Ramos (cell line): ENCODE results near the gene BHLHA9.

Experiments
- in situ Hi-C: fragments of 300-500 bp; cut with MboI; formaldehyde crosslinking; loops from one replicate; pipeline ENCODE4 v1.14.3; 2022; ENCODE audit warnings: low sequenced_read_pairs; ENCODE audit not compliant: unreplicated experiment

Gene BHLHA9

GRCh38 chr17:1251866-1252608, 18.2 kb upstream of the BHLHA9 start:
- in situ Hi-C loops: no loop called here

- in situ Hi-C loops: no loop called here
Observed at GRCh38 chr17:1255041-1255440, 15.2 kb upstream of the BHLHA9 start.

- in situ Hi-C loops: no loop called here
Observed at GRCh38 chr17:1256699-1257098, 13.5 kb upstream of the BHLHA9 start.

DNA sequence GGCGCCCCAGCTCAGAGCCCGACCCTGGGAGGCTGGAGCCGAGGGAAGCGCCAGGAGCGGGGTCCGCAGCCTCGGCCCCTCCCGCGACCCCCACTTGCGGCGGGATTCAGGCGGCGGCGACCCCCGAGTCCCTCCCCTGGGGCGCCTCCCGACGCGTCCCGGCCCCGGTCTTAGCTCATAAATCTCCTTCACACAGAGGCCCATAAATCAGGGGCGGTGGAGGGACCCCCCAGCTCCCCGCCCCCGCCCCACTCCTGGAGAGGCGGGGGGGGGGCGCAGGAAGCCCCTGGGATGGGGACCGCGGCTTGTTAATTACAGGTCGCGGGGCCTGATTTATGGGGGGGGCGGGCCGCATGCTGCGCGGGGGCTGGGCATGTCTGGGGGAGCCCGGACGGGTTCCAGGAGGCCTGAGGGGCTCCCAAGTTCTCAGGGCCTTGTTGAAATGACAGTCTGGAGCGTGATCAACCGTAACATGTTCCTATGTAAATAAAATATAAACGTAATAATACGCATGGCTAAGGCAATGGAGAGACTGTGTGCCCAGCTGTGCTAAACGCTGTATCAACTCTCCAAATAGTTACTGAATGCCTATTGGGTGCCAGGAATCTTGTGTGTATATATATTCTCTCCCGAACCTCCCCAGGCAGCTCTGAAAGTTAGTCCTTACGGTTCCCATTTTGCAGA, 10.0 kb upstream of the BHLHA9 start:
- in situ Hi-C loops: no loop called here

- in situ Hi-C loops: no loop called here
Observed at GRCh38 chr17:1260770-1261161, 9.5 kb upstream of the BHLHA9 start.

- in situ Hi-C loops: no loop called here
Observed at GRCh38 chr17:1264196-1264595, 6.0 kb upstream of the BHLHA9 start.

GRCh38 chr17:1267471-1267943, 2.7 kb upstream of the BHLHA9 start:
- in situ Hi-C loops: no loop called here

DNA sequence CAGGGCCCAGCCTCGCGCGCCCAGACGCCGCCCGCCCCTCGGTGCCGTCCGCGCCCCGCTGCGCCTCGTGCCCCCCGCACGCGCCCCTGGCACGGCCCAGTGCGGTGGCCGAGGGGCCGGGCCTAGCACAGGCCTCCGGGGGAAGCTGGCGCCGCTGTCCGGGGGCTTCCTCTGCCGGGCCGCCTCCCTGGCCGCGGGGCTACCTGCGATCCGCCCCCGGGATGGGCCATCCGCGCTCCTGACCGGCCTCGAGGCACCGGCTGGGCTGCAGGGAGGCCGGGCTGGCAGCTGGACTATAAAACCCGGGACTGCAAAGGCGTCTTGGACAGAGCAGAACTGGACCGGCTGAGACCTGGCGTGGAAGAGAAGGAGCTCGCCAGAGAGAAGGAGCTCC, 783 bp downstream of the BHLHA9 start:
- in situ Hi-C loops: loop anchor here (10.0 kb wide), 1 partner anchor 64 kb away; no protein-coding TSS in a partner anchor

DNA sequence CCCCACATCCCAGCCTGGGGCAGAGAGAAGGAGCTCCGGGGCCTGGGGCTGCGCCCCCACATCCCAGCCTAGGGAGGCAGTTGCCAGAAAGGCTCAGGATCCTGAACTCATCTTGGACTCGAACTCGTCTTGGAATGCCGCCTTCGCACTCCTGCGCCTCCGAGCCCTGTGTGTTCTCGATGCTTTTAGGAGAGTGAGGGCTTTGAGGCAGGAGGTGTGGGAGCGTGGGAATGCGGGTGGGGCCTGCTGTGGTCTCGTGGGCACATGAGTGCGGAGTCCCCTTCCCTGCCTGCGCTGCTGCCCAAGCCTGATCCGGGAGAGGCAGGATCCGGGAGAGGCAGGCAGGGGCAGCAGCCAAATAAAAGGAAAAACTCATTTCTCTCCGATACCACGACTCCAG, 1.2 kb downstream of the BHLHA9 start:
- in situ Hi-C loops: loop anchor here (10.0 kb wide), 1 partner anchor 63 kb away; no protein-coding TSS in a partner anchor

DNA sequence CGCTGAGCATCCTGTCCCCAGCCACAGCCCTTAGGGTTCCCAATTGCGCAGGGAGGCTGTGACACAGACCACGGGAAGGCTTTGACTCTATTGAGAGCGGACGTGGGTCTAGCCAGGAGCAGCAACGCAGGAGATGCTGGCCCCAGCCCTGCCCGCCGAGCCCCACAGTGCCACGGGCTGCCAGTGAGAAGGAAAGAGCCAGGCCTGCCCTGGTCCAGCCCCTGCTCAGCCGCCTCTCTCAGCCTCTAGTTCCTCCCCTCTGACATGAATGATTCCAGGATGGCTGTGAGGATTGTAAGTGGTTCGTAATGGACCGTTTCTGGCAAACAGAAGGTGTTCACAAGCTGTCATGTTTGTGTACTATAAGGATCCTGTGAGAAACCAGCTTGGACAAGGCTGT, 2.5 kb downstream of the BHLHA9 start:
- in situ Hi-C loops: loop anchor here (10.0 kb wide), 1 partner anchor 62 kb away; no protein-coding TSS in a partner anchor

DNA sequence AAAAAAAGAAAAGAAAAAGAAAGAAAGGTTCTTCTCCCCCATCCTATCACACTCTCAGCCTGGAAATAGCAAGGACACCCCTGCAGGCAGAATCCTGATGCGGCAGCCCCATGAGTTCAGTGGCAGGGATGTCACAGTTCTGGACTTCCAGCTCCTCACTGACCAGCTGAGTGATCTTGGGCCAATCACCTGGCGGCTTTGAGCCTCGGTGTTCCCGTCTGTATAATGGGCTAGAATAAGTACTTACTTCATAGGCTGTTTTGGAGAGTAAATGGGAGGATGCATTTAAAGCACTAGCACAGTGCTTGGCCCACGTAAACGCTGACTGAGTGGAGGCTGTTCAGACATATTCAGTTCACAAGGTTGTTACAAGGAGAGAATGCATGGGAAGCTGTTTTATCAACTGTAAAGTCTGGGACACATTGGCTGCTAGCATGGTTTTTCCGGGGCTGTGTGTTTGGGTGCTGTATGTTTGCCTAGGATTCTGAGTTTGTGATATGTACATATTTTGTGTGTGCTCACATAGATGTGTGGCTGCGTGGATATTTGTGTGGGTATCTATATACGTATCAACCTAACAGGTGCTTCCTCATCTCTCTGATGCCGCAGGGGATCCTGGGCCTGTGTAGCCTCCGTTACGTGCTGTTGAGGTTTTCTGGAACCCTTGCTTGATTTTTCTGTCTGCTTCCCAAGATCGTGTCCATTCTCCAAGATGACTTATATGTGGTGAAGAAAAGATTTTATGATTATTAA, 3.4 kb downstream of the BHLHA9 start:
- in situ Hi-C loops: loop anchor here (10.0 kb wide), 1 partner anchor 61 kb away; no protein-coding TSS in a partner anchor

GRCh38 chr17:1274245-1274608, 4.0 kb downstream of the BHLHA9 start:
- in situ Hi-C loops: loop anchor here (10.0 kb wide), 1 partner anchor 61 kb away; no protein-coding TSS in a partner anchor

GRCh38 chr17:1275205-1275961, 5.1 kb downstream of the BHLHA9 start:
- in situ Hi-C loops: loop anchor here (10.0 kb wide), 1 partner anchor 59 kb away; no protein-coding TSS in a partner anchor

DNA sequence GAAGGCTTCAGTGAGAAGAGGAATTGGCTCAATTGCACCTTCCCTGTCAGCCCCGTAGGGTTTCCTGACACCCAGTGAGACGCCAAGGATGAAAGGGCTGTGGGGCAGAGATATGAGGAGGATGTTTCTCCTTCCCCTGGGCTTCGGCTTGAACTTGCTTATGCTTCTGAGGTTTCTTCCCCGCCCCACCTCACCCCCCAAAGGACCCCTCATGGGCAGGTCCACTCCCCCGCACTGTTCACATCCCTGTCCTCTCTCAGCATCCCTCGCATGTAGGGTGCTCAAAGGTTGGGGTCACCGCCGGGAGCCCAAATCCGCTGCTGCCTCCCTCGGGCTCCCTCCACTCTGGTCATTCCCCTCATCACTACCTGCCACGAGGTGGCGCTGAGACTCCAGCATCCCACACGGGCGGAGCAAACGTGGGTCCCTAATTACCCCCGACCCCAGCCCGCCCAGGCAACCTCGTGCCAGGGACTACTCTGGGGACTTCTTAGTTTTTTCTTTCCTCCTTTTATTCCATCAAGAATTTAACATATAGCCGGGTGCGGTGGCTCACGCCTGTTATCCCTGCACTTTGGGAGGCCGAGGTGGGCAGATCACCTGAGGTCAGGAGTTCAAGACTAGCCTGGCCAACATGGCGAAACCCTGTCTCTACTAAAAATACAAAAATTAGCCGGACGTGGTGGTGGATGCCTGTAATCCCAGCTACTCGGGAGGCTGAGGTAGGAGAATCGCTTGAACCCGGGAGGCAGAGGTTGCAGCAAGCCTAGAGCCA, 5.9 kb downstream of the BHLHA9 start:
- in situ Hi-C loops: loop anchor here (10.0 kb wide), 1 partner anchor 59 kb away; no protein-coding TSS in a partner anchor

DNA sequence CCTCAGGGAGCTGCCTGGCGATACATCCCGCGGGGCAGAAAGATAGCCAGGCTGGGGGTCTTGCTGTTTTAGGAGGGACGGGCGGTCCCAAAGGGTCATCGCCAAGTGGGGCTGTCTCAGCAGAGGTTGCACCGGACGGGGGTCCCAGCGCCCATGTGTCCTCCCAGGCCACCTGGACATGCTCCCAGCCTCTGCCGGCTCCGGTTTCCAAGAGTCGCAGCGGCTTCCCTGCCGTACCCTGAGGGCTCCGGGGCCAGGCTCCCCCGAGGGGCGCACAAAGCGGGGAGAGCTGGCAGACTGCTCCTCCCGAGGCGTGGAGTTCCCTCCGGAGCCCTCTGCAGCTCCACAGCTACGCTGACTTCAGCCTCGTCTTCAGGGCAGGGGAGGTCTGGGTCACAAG, 10.4 kb downstream of the BHLHA9 start:
- in situ Hi-C loops: no loop called here

- in situ Hi-C loops: no loop called here
Observed at GRCh38 chr17:1286379-1287106, 16.3 kb downstream of the BHLHA9 start.

- in situ Hi-C loops: no loop called here
Observed at GRCh38 chr17:1289695-1290094, 19.5 kb downstream of the BHLHA9 start.

DNA sequence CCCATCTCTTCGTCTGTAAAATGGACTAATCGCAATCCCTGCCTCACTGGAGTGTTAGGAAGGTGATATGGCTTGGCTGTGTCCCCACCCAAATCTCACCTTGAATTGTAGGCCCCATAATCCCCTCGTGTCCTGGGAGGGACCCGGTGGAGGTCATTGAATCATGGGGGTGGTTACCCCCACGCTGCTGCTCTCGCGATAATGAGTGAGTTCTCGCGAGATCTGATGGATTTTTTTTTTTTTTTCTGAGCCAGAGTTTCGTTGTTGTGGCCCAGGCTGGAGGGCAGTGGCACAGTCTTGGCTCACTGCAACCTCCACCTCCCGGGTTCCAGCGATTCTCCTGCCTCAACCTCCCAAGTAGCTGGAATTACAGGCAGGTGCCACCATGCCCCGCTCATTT, 20.4 kb downstream of the BHLHA9 start:
- in situ Hi-C loops: no loop called here
